ACC112 (cell line): ENCODE data around the gene PCGF2.

Experiments used
- H2AFZ ChIP-seq: fragments of 200-600 bp; sonication (generic); one replicate; pipeline ENCODE4 v1.6.0; 2017; ENCODE audit warnings: antibody characterized with exemption, low read length; ENCODE audit not compliant: unreplicated experiment
- H3K27ac ChIP-seq: fragments of 200-600 bp; sonication (generic); 2 replicates; pipeline ENCODE4 v1.5.1; 2014; ENCODE audit warnings: low read depth, mild to moderate bottlenecking, antibody characterized with exemption, low read length, moderate library complexity
- H3K27me3 ChIP-seq: fragments of 200-600 bp; sonication (generic); 2 replicates; pipeline ENCODE4 v1.6.1; 2014; ENCODE audit warnings: mild to moderate bottlenecking, antibody characterized with exemption, low read length, moderate library complexity, mixed read lengths; ENCODE audit not compliant: insufficient read depth
- H3K36me3 ChIP-seq: fragments of 200-600 bp; sonication (generic); 2 replicates; pipeline ENCODE4 v1.6.1; 2016; ENCODE audit warnings: mild to moderate bottlenecking, antibody characterized with exemption, low read length, moderate library complexity, mixed read lengths; ENCODE audit not compliant: insufficient read depth
- H3K4me1 ChIP-seq: fragments of 200-600 bp; sonication (generic); one replicate; pipeline ENCODE4 v1.6.1; 2016; ENCODE audit warnings: low read length, mixed read lengths; ENCODE audit not compliant: insufficient read depth, unreplicated experiment, control insufficient read depth
- H3K4me3 ChIP-seq: fragments of 200-600 bp; sonication (generic); 2 replicates; pipeline ENCODE4 v1.5.1; 2014; ENCODE audit warnings: mild to moderate bottlenecking, low read depth, low read length
- H3K79me2 ChIP-seq: fragments of 200-600 bp; sonication (generic); one replicate; pipeline ENCODE4 v1.6.0; 2016; ENCODE audit warnings: low read length; ENCODE audit not compliant: control insufficient read depth, unreplicated experiment, insufficient read depth

Gene PCGF2

GRCh38 chr17:38735161-38735997 is 12.8 kb downstream of the PCGF2 start:
- Histone ChIP-seq H3K27ac (no peak overlapping the region), H3K36me3 (no peaks in the 10 kb centered on the region; the same call in 1 of the 2 replicates), H3K4me1 (peaks cover 21% of the 10 kb centered on the region)

GRCh38 chr17:38733982-38734973 is 13.9 kb downstream of the PCGF2 start:
- Histone ChIP-seq H3K79me2 (peaks cover 23% of the 10 kb centered on the region), H3K36me3 (no peaks in the 10 kb centered on the region; the same call in 1 of the 2 replicates), H3K27ac (no peak overlapping the region), H3K27me3 (no peaks in the 10 kb centered on the region), H3K4me3 (no peak overlapping the region), H3K4me1 (peaks cover 24% of the 10 kb centered on the region), H2AFZ (no peak overlapping the region)

More at GRCh38 chr17:38735161-38735997, 12.8 kb downstream of the PCGF2 start:
- no peak overlapping the region for H2AFZ ChIP-seq
- peaks cover 30% of the 10 kb centered on the region for H3K79me2 ChIP-seq
- H3K4me3 ChIP-seq, result no peak overlapping the region
- H3K27me3 ChIP-seq, result no peaks in the 10 kb centered on the region

GRCh38 chr17:38733282-38733981 is 14.7 kb downstream of the PCGF2 start:
- H3K27ac ChIP-seq, result no peak overlapping the region
- peaks cover 23% of the 10 kb centered on the region for H3K79me2 ChIP-seq
- H3K36me3 ChIP-seq, result no peaks in the 10 kb centered on the region; the same call in 1 of the 2 replicates
- H3K4me3 ChIP-seq, result no peak overlapping the region
- no peaks in the 10 kb centered on the region for H3K27me3 ChIP-seq
- H3K4me1 ChIP-seq, result peaks cover 26% of the 10 kb centered on the region
- H2AFZ ChIP-seq, result no peak overlapping the region

DNA sequence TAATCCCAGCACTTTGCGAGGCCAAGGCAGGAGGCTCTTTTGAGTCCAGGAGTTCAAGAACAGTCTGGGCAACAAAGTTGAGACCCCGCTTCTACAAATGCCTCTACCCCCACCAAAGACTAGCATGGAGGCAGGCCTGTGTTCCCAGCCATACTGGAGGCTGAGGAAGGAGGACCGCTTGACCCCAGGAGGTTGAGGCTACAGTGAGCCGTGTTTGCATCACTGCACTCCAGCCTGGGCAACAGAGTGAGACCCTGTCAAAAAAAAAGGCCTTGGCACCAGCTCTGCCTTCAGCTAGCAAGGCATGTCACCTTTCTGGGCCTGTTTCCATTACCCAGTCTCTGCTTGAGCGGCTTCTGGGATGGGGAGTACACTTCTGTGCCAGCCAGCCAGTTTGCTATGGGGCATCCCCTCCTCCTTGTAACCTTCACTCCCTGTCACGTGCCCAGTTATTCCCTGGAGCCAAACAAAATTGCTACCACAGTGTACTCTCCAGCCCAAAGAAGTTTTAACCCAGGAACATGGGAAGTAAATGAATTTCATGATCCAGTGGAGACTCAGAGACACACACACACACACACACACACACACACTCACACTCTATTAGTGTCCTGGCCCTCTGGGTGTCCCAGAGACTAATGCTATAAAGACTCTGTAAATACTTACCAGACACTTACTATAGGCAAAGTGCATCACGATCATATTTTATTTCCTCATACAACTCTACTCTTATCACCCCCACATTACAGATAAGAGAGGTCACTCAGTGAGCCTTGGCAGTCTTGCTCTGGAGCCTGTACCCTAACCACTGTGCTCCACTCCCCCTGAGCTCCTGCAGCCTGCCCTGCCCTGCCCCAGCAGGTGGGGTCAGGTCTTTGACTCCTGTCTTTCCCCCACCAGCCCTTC is 15.5 kb downstream of the PCGF2 start:
- Histone ChIP-seq H3K4me1 (peaks cover 26% of the 10 kb centered on the region), H3K79me2 (peaks cover 18% of the 10 kb centered on the region), H3K27me3 (no peaks in the 10 kb centered on the region), H3K4me3 (no peak overlapping the region), H3K27ac (no peak overlapping the region), H2AFZ (no peak overlapping the region), H3K36me3 (no peaks in the 10 kb centered on the region; the same call in 1 of the 2 replicates)

- no peaks in the 10 kb centered on the region for H3K27me3 ChIP-seq
- H3K36me3 ChIP-seq, result no peaks in the 10 kb centered on the region; the same call in 1 of the 2 replicates
- H3K4me3 ChIP-seq, result peak overlapping the region; percentile 100
- H2AFZ ChIP-seq, result no peak overlapping the region
- H3K27ac ChIP-seq, result no peak overlapping the region
- H3K79me2 ChIP-seq, result peaks cover 18% of the 10 kb centered on the region
- H3K4me1 ChIP-seq, result peaks cover 26% of the 10 kb centered on the region
These were observed 16.4 kb downstream of the PCGF2 start for GRCh38 chr17:38731526-38732294.

DNA sequence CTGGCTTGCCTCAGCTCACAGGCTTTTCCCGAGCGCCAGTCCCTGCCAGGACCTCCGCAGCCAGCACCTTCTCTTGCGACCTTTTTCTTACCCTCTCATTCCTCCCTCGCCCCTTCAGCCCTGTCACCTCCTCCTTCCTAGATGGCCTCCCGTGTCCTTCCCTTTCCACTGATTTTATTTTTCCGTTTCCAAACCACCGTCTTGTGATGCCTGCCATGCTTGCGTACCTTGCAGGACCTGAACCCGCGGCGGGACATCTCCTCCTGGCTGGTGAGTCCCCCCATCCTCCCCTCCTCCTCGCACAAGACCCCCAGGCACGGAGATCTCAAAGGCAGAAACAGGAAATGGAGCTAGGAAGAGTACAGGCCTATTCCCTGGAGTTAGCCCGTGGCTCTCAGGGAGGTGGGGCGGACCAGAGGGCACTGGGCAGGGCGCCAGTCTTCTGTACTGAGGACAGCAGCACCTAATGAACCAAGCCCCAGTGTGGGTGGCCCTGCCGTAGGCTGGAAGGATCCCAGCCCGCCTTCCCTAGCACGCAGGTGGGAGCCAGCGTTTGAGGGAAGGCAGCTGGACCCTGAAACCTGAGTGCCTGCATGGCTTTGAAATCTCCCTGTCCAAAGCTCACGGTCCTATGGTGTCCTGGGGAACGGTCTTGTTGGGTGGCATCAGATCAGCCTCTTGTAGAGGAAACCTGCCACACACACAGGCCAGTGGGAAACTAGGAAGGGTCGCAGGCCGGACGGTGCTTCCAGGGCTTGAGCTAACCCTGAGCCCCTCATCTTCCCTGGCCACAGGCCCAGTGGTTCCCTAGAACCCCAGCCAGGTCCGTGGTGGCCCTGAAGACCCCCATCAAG is 17.4 kb downstream of the PCGF2 start:
- peak overlapping the region; percentile 62 for H2AFZ ChIP-seq
- H3K36me3 ChIP-seq, result no peaks in the 10 kb centered on the region; the same call in 1 of the 2 replicates
- peak overlapping the region; percentile 100 for H3K4me3 ChIP-seq
- H3K27ac ChIP-seq, result peak overlapping the region; percentile 73
- no peaks in the 10 kb centered on the region for H3K27me3 ChIP-seq
- H3K4me1 ChIP-seq, result peaks cover 26% of the 10 kb centered on the region
- H3K79me2 ChIP-seq, result peaks cover 18% of the 10 kb centered on the region

- Histone ChIP-seq H3K4me3 (peak within 1 kb of the TSS; percentile 100), H3K36me3 (no peaks in the 10 kb centered on the region), H3K79me2 (peaks cover 18% of the 10 kb centered on the region), H2AFZ (peak within 1 kb of the TSS; percentile 62), H3K4me1 (peaks cover 21% of the 10 kb centered on the region), H3K27me3 (no peaks in the 10 kb centered on the region), H3K27ac (peak within 1 kb of the TSS; percentile 73)
These were observed 18.1 kb downstream of the PCGF2 start, which contains the start of gene CISD3 for GRCh38 chr17:38729886-38730525. Gene CISD3 (plus strand): TSS chr17:38730341. CDS start chr17:38730359, 18 bp downstream.

- peaks cover 19% of the 10 kb centered on the region for H3K4me1 ChIP-seq
- H3K4me3 ChIP-seq, result peak overlapping the region; percentile 79
- H3K27me3 ChIP-seq, result no peaks in the 10 kb centered on the region
- no peak overlapping the region for H2AFZ ChIP-seq
- H3K79me2 ChIP-seq, result peaks cover 18% of the 10 kb centered on the region
- H3K27ac ChIP-seq, result no peak overlapping the region
- no peaks in the 10 kb centered on the region for H3K36me3 ChIP-seq
These were observed 18.7 kb downstream of the PCGF2 start for GRCh38 chr17:38729368-38729885.
